Retina (tissue), 1 donor: Measurements from ENCODE around the gene BMP7.
"Not testable (repeated sequence)": the region's sequence is repeated elsewhere in the genome, so short reads cannot be mapped to it uniquely, and the experiment has no call there.

Experiments used
- DNase-seq: peaks from one replicate; pipeline ENCODE4 v3.0.0-alpha.2; 2016

The BMP7 gene

GRCh38 chr20:57248132-57248797, 18.2 kb downstream of the BMP7 start:
- DNase-seq: no peak

DNA sequence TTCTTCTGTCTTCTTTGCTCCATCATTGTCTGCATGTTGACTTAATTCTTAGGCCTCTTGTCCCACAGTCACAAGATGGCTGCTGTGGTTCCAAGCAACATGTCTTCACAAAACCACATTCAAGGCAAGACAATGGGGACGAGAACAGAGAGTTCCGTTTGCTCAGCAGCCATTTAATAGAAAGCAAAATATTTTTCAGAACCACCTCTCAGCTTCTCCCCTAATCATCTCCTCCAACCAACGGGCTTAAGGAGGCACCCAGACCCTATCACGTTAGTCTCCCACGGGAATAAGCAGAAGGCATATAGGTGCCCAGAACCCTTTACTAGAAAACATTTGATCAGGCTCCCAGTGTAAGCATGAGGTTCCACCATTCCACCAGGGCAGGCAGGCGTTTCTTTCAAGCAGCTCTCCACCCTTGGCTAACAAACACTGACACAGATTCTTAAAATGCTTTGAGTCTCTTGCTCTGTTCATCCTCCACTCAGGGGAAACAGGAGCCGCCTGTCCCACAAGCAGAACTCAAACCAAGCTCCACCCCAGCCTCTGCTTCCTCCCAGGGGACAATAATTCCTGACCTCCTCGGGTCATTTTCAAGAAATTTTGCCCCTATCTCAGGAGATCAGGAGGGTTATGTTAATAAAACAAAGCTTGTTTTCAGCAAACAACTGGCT, 19.0 kb downstream of the BMP7 start:
- no peak for DNase-seq

GRCh38 chr20:57245997-57246396, 20.4 kb downstream of the BMP7 start:
- DNase-seq: no peak

DNA sequence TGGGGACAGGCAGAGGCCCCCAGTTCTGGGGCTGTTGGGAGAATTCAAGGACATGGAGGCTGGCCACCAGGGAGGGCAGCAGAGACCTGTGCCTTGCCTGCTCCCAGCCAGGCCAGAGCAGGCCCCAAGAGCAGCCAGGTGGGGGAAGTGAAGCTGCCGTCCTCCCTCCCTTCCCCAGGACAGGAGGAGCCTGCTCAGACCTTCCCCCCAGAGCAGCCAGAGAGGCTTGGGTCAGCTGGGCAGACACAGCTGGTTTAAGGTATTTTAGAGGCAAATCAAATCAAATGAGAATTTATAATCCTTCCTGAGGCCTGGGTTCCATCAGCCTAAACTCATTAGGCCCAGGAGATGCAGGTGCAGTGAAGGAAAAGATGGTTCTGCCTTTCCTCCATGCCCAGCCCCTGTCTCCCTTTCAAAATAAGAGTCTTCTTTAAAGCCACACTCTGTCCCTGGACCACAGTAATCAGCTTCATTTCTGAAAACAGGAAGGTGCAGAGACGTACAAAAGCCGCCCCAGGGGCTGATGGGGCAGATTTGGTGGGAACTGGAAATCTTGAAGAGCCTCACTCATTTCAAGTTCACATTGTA, 21.7 kb downstream of the BMP7 start:
- DNase-seq: no peak

DNA sequence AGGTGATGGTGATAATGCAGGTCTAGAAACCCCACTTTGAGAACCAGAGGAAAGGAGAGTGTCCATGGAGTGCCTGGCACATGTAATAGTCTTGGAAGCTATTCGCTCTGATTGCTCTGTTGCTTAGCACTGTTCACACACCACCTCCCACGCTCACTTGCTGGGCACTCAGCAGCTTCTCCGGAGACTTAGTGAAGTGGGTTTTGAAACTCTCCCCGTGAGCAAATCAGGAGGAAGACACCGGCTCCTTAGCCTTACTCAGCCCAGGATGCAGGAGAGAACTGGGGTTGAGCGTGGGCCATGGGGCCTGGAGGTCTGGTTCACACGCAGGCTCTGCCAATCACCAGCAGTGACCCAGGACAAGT, 22.2 kb downstream of the BMP7 start:
- no peak for DNase-seq

- no peak for DNase-seq
Observed at GRCh38 chr20:57243480-57244220, 22.8 kb downstream of the BMP7 start.

DNA sequence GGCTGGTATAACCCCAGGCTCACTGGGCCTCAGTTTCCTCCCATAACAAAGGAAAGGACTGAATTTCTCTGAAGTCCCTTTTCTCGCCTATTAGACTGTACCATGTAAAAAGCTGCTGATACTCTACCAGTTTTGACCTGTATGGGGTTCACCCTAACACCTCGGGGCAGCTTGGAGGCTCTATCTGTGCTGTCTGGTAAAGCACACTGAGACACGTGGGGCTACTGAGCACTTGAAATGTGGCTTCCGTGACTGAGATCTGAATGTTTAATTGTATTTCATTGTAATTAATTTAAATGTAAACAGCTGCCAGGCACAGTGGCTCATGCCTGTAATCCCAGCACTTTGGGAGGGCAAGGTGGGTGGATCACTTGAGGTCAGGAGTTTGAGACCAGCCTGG, 24.0 kb downstream of the BMP7 start:
- DNase-seq: no peak

GRCh38 chr20:57241363-57241991, 25.0 kb downstream of the BMP7 start:
- no peak for DNase-seq

- DNase-seq: no peak
Observed at GRCh38 chr20:57240581-57241362, 25.7 kb downstream of the BMP7 start.

DNA sequence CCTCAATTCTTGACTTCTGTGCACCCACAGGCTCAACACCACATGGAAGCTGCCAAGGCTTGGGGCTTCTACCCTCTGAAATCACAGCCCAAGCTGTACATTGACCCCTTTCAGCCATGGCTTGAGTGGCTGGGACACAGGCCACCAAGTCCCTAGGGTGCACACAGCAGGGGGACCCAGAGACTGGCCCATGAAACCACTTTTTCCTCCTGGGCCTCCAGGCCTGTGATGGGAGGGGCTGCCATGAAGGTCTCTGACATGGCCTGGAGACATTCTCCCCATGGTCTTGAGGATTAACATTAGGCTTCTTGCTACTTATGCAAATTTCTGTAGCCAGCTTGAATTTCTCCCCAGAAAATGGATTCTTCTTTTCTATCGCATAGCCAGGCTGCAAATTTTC, 26.7 kb downstream of the BMP7 start:
- not testable (repeated sequence) for DNase-seq

DNA sequence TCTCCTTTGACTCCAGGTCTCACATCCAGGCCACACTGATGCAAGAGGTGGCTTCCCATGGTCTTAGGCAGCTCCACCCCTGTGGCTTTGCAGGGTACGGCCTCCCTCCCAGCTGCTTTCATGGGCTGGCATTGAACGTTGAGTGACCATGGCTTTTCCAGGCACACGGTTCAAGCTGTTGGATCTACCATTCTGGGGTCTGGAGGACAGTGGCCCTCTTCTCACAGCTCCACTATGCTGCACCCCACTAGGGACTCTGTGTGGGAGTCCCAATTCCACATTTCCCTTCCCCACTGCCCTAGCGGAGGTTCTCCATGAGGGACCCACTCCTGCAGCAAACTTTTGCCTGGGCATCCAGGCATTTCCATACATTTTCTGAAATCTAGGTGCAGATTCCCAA, 27.1 kb downstream of the BMP7 start:
- DNase-seq: not testable (repeated sequence)

DNA sequence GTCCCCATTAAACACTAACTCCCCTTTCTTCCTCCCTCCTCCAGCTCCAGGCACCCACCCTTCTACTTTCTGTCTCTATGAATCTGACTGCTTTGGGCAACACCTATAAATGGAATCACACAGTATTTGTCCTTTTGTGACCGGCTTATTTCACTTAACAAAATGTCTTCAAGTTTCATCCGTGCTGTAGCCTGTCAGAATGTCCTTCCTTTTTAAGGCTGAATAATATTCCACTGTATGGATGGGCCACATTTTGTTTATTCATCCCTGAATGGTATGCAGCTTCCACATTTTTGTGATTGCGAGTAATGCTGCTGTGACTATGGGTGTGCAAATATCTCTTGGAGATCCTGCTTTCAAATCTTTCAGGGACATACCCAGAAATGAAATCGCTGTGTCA, 28.4 kb downstream of the BMP7 start:
- no peak for DNase-seq

GRCh38 chr20:57237585-57237953, 28.9 kb downstream of the BMP7 start:
- no peak for DNase-seq

- no peak for DNase-seq
Observed at GRCh38 chr20:57236813-57237584, 29.4 kb downstream of the BMP7 start.

DNA sequence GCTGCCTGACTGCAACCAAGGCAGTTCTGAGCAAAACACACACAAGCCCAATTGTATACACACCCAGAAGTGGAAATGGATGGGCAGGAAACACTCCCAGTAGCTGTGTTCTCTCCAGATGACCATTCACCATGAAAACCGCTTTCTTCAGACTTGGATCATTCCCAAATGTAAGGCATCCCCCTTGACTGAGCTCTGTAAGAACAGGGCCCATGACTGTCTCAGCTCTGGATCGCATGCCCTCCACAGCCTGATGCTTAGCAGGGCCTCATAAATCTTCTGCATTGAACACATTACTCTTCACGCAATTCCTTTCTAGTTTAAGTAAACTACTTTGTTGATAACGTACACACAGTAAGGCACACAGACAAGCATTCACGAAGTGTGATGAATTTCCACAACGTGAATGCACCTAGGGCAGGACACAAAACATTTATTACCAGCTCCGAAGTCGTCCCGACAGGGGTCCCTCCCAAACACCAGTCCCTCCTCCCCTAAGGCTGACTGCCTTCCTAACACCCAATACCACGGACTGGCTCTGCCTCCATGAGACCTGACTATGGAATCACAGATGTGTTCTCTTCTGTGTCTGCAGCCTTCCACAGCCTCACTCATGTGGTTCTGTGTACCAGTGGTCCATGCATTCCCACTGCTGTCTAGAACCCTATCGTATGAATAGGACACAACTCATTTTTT, 31.7 kb downstream of the BMP7 start:
- no peak for DNase-seq

GRCh38 chr20:57231951-57232428, 34.5 kb downstream of the BMP7 start:
- DNase-seq: no peak

GRCh38 chr20:57231161-57231560, 35.3 kb downstream of the BMP7 start:
- DNase-seq: no peak

DNA sequence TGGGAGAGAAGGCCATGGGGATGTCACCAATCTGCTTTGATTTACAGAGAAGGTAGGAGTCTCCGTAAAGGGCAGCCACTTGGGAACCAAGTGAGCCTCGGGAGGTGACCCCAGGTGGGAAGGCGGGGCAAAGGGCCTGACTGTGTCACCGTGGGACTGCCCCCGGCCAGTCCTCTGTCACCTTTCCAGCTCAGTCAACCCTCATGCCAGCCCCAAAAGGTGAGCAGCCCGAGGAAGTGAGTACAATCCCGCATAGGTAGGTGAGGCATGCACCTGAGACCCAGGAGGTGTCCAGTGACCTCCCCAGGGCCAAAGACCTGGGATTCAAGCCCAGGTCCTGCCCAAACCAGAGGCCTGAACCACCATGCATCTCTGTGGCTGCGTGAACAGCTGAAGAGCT, 36.2 kb downstream of the BMP7 start:
- no peak for DNase-seq

DNA sequence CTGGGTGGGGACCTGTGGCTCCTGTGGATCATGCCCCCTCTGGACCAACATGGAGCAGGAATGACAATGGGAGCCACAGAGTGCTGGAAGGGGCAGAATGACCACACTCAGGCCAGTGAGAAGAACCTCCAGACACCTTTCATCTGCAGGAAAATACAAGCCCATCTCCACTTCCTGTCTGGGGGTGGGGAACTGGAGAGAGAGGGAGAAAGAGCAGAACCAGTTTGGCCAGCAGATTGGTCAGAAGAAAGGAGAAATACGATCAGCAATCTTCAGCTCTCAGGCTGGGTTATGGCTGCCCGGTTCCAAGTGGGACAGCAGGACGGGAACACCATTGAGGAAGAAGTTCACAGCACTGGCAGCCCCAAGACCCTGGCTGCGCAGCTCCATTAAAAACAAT, 37.0 kb downstream of the BMP7 start:
- no peak for DNase-seq

GRCh38 chr20:57225830-57226229, 40.6 kb downstream of the BMP7 start:
- DNase-seq: no peak

DNA sequence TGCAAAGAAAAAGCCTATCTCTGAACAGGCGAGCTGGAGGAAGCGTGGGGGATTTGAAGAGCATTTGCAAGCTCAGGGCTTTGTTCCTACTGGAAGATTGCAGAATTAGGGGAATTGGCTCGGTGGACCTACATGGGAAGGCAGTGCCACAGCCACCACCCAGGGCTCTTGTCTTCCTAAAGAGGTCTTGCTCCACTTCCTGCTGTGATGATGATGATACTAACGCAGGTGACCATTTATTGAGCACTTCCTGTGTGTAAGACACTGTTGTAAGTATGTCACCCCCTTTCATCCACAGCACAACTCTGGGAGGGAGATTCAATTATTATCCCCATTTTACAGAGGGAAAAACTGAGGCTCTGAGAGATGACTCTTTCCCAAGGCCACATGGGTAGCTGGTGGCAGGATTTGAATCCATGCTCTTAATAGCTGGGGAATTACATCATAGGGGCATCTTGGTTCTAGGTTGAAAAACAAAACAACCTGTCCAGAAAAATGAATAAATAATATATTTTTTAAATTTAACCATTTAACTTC, 41.2 kb downstream of the BMP7 start:
- no peak for DNase-seq
